B cell (primary cell): ENCODE results near the gene GNGT1.

ENCODE experiments used
- EZH2 ChIP-seq: IDR thresholded peaks from 2 replicates; pipeline ENCODE4 v1.6.1; 2012; ENCODE audit warnings: borderline replicate concordance, low read depth, mild to moderate bottlenecking, moderate library complexity, low read length; ENCODE audit not compliant: insufficient read depth, poor library complexity, severe bottlenecking
- TF ChIP-seq, protein P1 (sequence below): fragments of 200-600 bp; IDR thresholded peaks from one replicate; pipeline ENCODE4 v1.8.0; 2022; ENCODE audit warnings: antibody characterized with exemption, mild to moderate bottlenecking

- TF ChIP-seq, protein P1, sequence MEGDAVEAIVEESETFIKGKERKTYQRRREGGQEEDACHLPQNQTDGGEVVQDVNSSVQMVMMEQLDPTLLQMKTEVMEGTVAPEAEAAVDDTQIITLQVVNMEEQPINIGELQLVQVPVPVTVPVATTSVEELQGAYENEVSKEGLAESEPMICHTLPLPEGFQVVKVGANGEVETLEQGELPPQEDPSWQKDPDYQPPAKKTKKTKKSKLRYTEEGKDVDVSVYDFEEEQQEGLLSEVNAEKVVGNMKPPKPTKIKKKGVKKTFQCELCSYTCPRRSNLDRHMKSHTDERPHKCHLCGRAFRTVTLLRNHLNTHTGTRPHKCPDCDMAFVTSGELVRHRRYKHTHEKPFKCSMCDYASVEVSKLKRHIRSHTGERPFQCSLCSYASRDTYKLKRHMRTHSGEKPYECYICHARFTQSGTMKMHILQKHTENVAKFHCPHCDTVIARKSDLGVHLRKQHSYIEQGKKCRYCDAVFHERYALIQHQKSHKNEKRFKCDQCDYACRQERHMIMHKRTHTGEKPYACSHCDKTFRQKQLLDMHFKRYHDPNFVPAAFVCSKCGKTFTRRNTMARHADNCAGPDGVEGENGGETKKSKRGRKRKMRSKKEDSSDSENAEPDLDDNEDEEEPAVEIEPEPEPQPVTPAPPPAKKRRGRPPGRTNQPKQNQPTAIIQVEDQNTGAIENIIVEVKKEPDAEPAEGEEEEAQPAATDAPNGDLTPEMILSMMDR: no peak
- no peak for TF ChIP-seq EZH2
Measured at GRCh38 chr7:93877742-93878141, 28.6 kb upstream of the GNGT1 start.
